Measurements from ENCODE around the gene TAF1A.

The TAF1A gene

DNA sequence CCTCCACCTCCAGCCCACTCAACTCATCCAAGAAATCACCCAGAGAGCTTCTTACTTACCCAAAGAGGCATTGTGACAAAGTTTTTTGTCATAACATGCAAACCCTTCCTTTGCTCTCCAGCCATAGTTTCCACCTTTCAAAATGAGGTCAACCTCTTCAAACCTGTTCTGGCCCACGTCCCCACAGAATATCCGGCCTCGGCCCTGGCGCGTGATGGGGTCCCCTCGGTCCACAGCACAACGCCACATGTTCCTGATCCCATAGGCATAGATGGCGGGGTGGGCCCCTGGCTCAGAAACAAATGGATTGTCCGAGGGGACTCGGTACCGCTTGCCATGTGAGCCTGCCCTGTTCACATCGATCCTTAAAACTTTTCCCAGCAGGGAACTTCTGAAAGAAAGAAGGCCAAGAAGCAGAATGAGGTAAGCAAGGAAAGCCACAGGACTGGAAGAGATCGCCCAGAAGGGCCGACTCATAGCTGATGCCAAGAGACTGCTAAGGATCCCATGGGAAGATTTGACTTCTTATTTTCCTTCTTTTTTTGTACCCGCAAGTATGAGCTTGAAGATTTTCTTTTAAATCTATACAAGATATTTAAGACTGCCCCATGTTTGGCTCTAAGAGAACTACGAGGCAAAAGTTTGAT is 49.7 kb downstream of the TAF1A start:
- Histone ChIP-seq H3K79me2 (ENCODE audit: control insufficient read depth, insufficient read depth, low read length, unreplicated experiment) (no peaks in the 10 kb centered on the region), H3K27me3 (ENCODE audit: insufficient read depth, low read length) (no peaks in the 10 kb centered on the region), H3K4me3 (ENCODE audit: low read depth, low read length) (no peak overlapping the region), H3K36me3 (ENCODE audit: insufficient read depth, low read length) (no peaks in the 10 kb centered on the region), H3K4me1 (ENCODE audit: control insufficient read depth, insufficient read depth, low read length, unreplicated experiment) (no peaks in the 10 kb centered on the region), H3K27ac (ENCODE audit: low read depth, low read length) (no peak overlapping the region), H2AFZ (ENCODE audit: low read length, unreplicated experiment) (no peak overlapping the region)

DNA sequence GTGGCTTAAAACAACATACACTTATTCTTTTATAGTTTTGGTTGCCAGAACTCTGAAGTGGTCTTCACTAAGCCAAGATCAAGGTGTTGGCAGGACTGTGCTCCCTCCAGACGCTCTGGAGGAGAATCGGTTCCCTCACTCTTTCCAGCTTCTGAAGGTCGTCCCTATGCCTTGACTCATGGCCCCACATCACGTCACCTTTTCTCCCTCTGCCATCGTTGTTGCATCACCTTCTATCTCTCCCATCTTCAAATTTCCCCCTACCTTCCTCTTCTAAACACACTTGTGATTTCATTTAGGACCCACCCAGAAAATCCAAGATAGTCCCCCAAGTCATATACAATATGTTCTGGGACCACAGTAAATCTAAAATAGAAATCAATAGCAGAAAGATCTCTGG is 54.3 kb downstream of the TAF1A start:
- no peaks in the 10 kb centered on the region for H3K79me2 ChIP-seq (ENCODE audit: control insufficient read depth, insufficient read depth, low read length, unreplicated experiment)
- H3K36me3 ChIP-seq (ENCODE audit: insufficient read depth, low read length) = no peaks in the 10 kb centered on the region
- H3K4me1 ChIP-seq (ENCODE audit: control insufficient read depth, insufficient read depth, low read length, unreplicated experiment) = no peaks in the 10 kb centered on the region
- no peaks in the 10 kb centered on the region for H3K27me3 ChIP-seq (ENCODE audit: insufficient read depth, low read length)
- H2AFZ ChIP-seq (ENCODE audit: low read length, unreplicated experiment) = no peak overlapping the region
- no peak overlapping the region for H3K27ac ChIP-seq (ENCODE audit: low read depth, low read length)
- no peak overlapping the region for H3K4me3 ChIP-seq (ENCODE audit: low read depth, low read length)

DNA sequence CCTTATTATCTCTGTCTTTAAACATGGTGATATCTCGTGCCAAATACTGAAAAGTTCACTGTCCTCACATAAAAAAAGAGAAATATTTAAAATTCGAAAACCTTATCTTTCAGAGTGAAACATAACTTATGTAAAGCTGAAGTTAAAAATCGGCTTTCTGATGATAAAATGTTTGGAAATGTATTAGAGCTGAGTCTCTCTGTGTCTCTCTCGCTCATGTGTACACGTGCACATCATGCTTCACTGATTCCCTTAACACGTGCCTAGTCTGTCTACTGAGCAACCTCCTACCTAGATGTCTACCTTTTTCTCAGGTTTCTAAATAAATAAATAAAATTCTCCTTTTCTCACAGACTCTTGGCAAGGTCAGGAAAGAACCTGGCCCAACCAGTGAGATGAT is 58.9 kb downstream of the TAF1A start:
- Histone ChIP-seq H2AFZ (ENCODE audit: low read length, unreplicated experiment) (no peak overlapping the region), H3K27ac (ENCODE audit: low read depth, low read length) (no peak overlapping the region), H3K27me3 (ENCODE audit: insufficient read depth, low read length) (no peaks in the 10 kb centered on the region), H3K79me2 (ENCODE audit: control insufficient read depth, insufficient read depth, low read length, unreplicated experiment) (no peaks in the 10 kb centered on the region), H3K36me3 (ENCODE audit: insufficient read depth, low read length) (no peaks in the 10 kb centered on the region), H3K4me1 (ENCODE audit: control insufficient read depth, insufficient read depth, low read length, unreplicated experiment) (no peaks in the 10 kb centered on the region), H3K4me3 (ENCODE audit: low read depth, low read length) (no peak overlapping the region)

DNA sequence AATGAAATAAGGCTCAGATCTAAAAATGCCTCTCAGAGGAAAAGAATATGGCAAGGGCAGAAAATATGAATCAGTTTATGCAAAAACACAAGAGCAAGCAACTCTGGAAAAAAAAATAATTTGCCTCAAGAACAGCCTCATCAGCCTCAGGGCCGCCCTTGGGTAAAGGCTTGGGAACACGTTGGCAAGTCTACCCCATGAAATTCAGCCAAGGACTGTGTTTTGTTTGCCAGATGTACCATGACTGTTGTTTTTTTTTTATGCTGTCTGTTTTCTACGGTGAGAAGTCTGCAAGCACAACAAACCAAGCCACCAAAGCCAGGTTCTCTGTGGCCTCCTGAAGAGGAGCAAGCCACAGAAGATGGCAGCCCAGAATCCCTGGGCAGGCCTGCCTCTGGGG is 59.8 kb downstream of the TAF1A start:
- Histone ChIP-seq H2AFZ (ENCODE audit: low read length, unreplicated experiment) (no peak overlapping the region), H3K27me3 (ENCODE audit: insufficient read depth, low read length) (peaks cover 6% of the 10 kb centered on the region; the same call in 1 of the 2 replicates), H3K27ac (ENCODE audit: low read depth, low read length) (no peak overlapping the region), H3K4me3 (ENCODE audit: low read depth, low read length) (no peak overlapping the region), H3K79me2 (ENCODE audit: control insufficient read depth, insufficient read depth, low read length, unreplicated experiment) (no peaks in the 10 kb centered on the region), H3K36me3 (ENCODE audit: insufficient read depth, low read length) (no peaks in the 10 kb centered on the region), H3K4me1 (ENCODE audit: control insufficient read depth, insufficient read depth, low read length, unreplicated experiment) (no peaks in the 10 kb centered on the region)

DNA sequence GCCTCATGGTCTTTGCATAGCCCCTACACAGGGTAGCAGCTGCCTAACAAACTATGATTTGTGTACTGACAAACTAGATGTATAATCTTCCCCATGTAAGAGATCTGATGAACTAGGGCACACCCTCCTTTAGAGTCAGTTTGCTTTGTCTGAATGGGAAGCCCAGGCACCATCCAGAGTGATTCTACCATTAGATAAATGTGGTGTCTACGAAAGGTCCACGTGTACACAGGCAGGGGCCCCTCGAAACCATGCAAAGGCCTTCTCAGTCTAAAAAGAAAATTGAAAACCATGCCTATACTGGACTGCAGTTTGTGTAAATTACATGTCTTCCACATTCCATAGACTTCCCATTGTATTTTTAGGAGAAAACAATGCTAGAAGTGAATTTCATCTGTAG is 60.6 kb downstream of the TAF1A start:
- no peak overlapping the region for H3K27ac ChIP-seq (ENCODE audit: low read depth, low read length)
- peaks cover 6% of the 10 kb centered on the region; the same call in 1 of the 2 replicates for H3K27me3 ChIP-seq (ENCODE audit: insufficient read depth, low read length)
- no peaks in the 10 kb centered on the region for H3K36me3 ChIP-seq (ENCODE audit: insufficient read depth, low read length)
- no peak overlapping the region for H3K4me3 ChIP-seq (ENCODE audit: low read depth, low read length)
- no peak overlapping the region for H2AFZ ChIP-seq (ENCODE audit: low read length, unreplicated experiment)
- H3K79me2 ChIP-seq (ENCODE audit: control insufficient read depth, insufficient read depth, low read length, unreplicated experiment) = no peaks in the 10 kb centered on the region
- no peaks in the 10 kb centered on the region for H3K4me1 ChIP-seq (ENCODE audit: control insufficient read depth, insufficient read depth, low read length, unreplicated experiment)

- no peak overlapping the region for H2AFZ ChIP-seq (ENCODE audit: low read length, unreplicated experiment)
- no peaks in the 10 kb centered on the region for H3K79me2 ChIP-seq (ENCODE audit: control insufficient read depth, insufficient read depth, low read length, unreplicated experiment)
- H3K27ac ChIP-seq (ENCODE audit: low read depth, low read length) = no peak overlapping the region
- H3K27me3 ChIP-seq (ENCODE audit: insufficient read depth, low read length) = peaks cover 6% of the 10 kb centered on the region; the same call in 1 of the 2 replicates
- H3K4me3 ChIP-seq (ENCODE audit: low read depth, low read length) = no peak overlapping the region
- no peaks in the 10 kb centered on the region for H3K36me3 ChIP-seq (ENCODE audit: insufficient read depth, low read length)
- no peaks in the 10 kb centered on the region for H3K4me1 ChIP-seq (ENCODE audit: control insufficient read depth, insufficient read depth, low read length, unreplicated experiment)
These were observed 63.8 kb downstream of the TAF1A start for GRCh38 chr1:222525951-222526350.

GRCh38 chr1:222523852-222524251 is 65.9 kb downstream of the TAF1A start:
- no peaks in the 10 kb centered on the region for H3K79me2 ChIP-seq (ENCODE audit: control insufficient read depth, insufficient read depth, low read length, unreplicated experiment)
- H3K27me3 ChIP-seq (ENCODE audit: insufficient read depth, low read length) = peaks cover 6% of the 10 kb centered on the region; the same call in 1 of the 2 replicates
- no peak overlapping the region for H2AFZ ChIP-seq (ENCODE audit: low read length, unreplicated experiment)
- no peak overlapping the region for H3K4me3 ChIP-seq (ENCODE audit: low read depth, low read length)
- no peaks in the 10 kb centered on the region for H3K36me3 ChIP-seq (ENCODE audit: insufficient read depth, low read length)
- no peak overlapping the region for H3K27ac ChIP-seq (ENCODE audit: low read depth, low read length)
- H3K4me1 ChIP-seq (ENCODE audit: control insufficient read depth, insufficient read depth, low read length, unreplicated experiment) = no peaks in the 10 kb centered on the region

DNA sequence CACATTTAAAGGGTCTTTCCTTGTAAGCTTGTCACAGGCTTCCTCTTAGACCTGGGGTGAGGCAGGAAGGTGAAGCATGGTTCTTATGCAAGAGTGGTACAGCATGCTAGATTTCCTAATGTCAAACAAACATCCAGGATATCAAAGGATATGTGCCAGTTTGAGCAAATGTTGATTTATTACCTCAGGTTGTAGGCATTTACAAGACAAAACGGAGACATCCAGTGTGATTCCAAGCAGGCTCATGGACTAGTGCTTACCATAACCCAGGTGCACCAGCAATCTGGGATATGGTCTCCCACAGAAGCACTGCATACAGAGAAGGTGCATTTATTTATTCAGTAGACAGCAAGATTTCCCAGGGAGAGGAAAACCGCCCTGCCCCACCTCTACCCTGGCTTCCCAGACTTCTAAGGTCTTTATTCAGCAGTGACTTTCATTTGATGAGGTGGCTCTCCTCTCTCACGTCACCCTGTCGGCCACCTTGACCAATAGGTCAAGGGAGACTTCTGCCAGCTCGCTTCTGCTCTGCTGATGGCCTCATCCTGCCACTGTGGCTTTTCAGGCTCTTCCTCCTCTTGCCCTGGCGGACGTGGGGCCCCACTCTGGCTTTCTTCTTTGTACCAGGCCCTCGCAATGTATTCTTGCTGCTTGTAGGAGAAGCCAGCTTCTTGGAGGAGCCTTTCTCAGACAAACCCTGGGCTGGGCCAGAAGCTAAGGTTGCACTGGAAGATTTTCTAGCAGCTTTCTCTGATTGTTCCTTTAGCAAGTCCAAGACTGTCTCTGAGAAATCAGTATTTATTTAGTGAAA is 67.4 kb downstream of the TAF1A start:
- H2AFZ ChIP-seq (ENCODE audit: low read length, unreplicated experiment) = no peak overlapping the region
- no peaks in the 10 kb centered on the region for H3K36me3 ChIP-seq (ENCODE audit: insufficient read depth, low read length)
- peaks cover 6% of the 10 kb centered on the region; the same call in 1 of the 2 replicates for H3K27me3 ChIP-seq (ENCODE audit: insufficient read depth, low read length)
- no peaks in the 10 kb centered on the region for H3K4me1 ChIP-seq (ENCODE audit: control insufficient read depth, insufficient read depth, low read length, unreplicated experiment)
- no peak overlapping the region for H3K27ac ChIP-seq (ENCODE audit: low read depth, low read length)
- H3K79me2 ChIP-seq (ENCODE audit: control insufficient read depth, insufficient read depth, low read length, unreplicated experiment) = no peaks in the 10 kb centered on the region
- H3K4me3 ChIP-seq (ENCODE audit: low read depth, low read length) = no peak overlapping the region

GRCh38 chr1:222521299-222522104 is 68.2 kb downstream of the TAF1A start:
- Histone ChIP-seq H3K27me3 (ENCODE audit: insufficient read depth, low read length) (peaks cover 6% of the 10 kb centered on the region; the same call in 1 of the 2 replicates), H3K79me2 (ENCODE audit: control insufficient read depth, insufficient read depth, low read length, unreplicated experiment) (no peaks in the 10 kb centered on the region), H3K4me1 (ENCODE audit: control insufficient read depth, insufficient read depth, low read length, unreplicated experiment) (no peaks in the 10 kb centered on the region), H3K27ac (ENCODE audit: low read depth, low read length) (no peak overlapping the region), H3K36me3 (ENCODE audit: insufficient read depth, low read length) (no peaks in the 10 kb centered on the region), H2AFZ (ENCODE audit: low read length, unreplicated experiment) (no peak overlapping the region), H3K4me3 (ENCODE audit: low read depth, low read length) (no peak overlapping the region)
